SU-DHL-6 (cell line): ENCODE results near the gene SLX9.

Source experiments
- H2AFZ ChIP-seq: fragments of 200-600 bp; sonication (generic); 2 replicates; pipeline ENCODE4 v1.6.1; 2014; ENCODE audit warnings: low read depth, mild to moderate bottlenecking, moderate library complexity, mixed read lengths, antibody characterized with exemption, low read length; ENCODE audit not compliant: severe bottlenecking
- H3F3A ChIP-seq: fragments of 200-600 bp; shearing (Covaris generic); 2 replicates; pipeline ENCODE4 v1.6.0; 2016; ENCODE audit warnings: antibody characterized with exemption, mild to moderate bottlenecking; ENCODE audit not compliant: insufficient read depth
- H3K27ac ChIP-seq: fragments of 200-600 bp; sonication (generic); 2 replicates; pipeline ENCODE4 v1.5.1; 2016; ENCODE audit warnings: low read depth, mild to moderate bottlenecking, low read length, moderate library complexity, mixed read lengths
- H3K27me3 ChIP-seq: fragments of 200-600 bp; sonication (generic), shearing (Covaris generic); 2 replicates; pipeline ENCODE4 v1.6.0; 2014; ENCODE audit warnings: mild to moderate bottlenecking, low read length
- H3K36me3 ChIP-seq: fragments of 200-600 bp; sonication (generic); 2 replicates; pipeline ENCODE4 v1.6.1; 2014; ENCODE audit warnings: mild to moderate bottlenecking, low read length, mixed read lengths
- H3K4me2 ChIP-seq: fragments of 300-600, 200-600 bp; shearing (Covaris generic), sonication (generic); 2 replicates; pipeline ENCODE4 v1.6.0; 2014; ENCODE audit warnings: low read length, low read depth, mild to moderate bottlenecking; ENCODE audit not compliant: poor library complexity, severe bottlenecking
- H3K4me3 ChIP-seq: fragments of 200-600 bp; sonication (generic); 2 replicates; pipeline ENCODE4 v1.5.1; 2014; ENCODE audit warnings: antibody characterized with exemption, low read length, mild to moderate bottlenecking, mixed read lengths; ENCODE audit not compliant: insufficient read depth, poor library complexity, severe bottlenecking
- H3K79me2 ChIP-seq: fragments of 200-600 bp; sonication (generic); 2 replicates; pipeline ENCODE4 v1.6.1; 2014; ENCODE audit warnings: mild to moderate bottlenecking, low read length, moderate library complexity; ENCODE audit not compliant: insufficient read depth
- H3K9ac ChIP-seq: fragments of 200-600 bp; sonication (generic); 2 replicates; pipeline ENCODE4 v1.7.0; 2014; ENCODE audit warnings: mild to moderate bottlenecking, low read length
- H3K9me2 ChIP-seq: fragments of 200-600 bp; sonication (generic); replicated peaks from 2 replicates; pipeline ENCODE4 v1.6.1; 2014; ENCODE audit warnings: low read length; ENCODE audit not compliant: insufficient read depth
- H3K9me3 ChIP-seq: fragments of 200-600 bp; sonication (generic); 2 replicates; pipeline ENCODE4 v1.6.1; 2014; ENCODE audit warnings: low read length, mixed read lengths; ENCODE audit not compliant: insufficient read depth
- H4K20me1 ChIP-seq: fragments of 200-600 bp; sonication (generic); 2 replicates; pipeline ENCODE4 v1.6.1; 2014; ENCODE audit warnings: low read depth, mild to moderate bottlenecking, antibody characterized with exemption, low read length, moderate library complexity, mixed read lengths
- CTCF ChIP-seq: fragments of 200-600 bp; sonication (generic); IDR thresholded peaks from one replicate; pipeline ENCODE4 v1.5.1; 2017; ENCODE audit warnings: antibody characterized with exemption, mild to moderate bottlenecking, low read length, moderate library complexity; ENCODE audit not compliant: insufficient read depth, poor library complexity, severe bottlenecking
- EZH2phosphoT487 ChIP-seq: fragments of 200-600 bp; sonication (generic), shearing (Covaris generic); conservative IDR thresholded peaks from 2 replicates; pipeline ENCODE4 v1.6.1; 2018; ENCODE audit warnings: mild to moderate bottlenecking, antibody characterized with exemption, low read length, moderate library complexity, mixed read lengths

The SLX9 gene

GRCh38 chr21:44905016-44905727, 34.7 kb upstream of the SLX9 start:
- Histone ChIP-seq H3K79me2 (no peaks in the 10 kb centered on the region), H3K9ac (no peak overlapping the region), H3F3A (no peaks in the 10 kb centered on the region), H3K9me3 (no peaks in the 10 kb centered on the region), H3K4me2 (no peak overlapping the region), H3K9me2 (no peaks in the 10 kb centered on the region), H2AFZ (no peak overlapping the region), H3K4me3 (no peak overlapping the region), H3K27ac (no peak overlapping the region), H3K27me3 (no peaks in the 10 kb centered on the region), H4K20me1 (no peaks in the 10 kb centered on the region), H3K36me3 (no peaks in the 10 kb centered on the region)
- TF ChIP-seq CTCF, result no peak
- no peak for TF ChIP-seq EZH2phosphoT487

- Histone ChIP-seq H4K20me1 (no peaks in the 10 kb centered on the region), H3K4me2 (no peak overlapping the region), H3K27ac (no peak overlapping the region), H3K4me3 (no peak overlapping the region), H2AFZ (no peak overlapping the region), H3K36me3 (no peaks in the 10 kb centered on the region), H3K79me2 (no peaks in the 10 kb centered on the region), H3K9me3 (no peaks in the 10 kb centered on the region), H3K9ac (no peak overlapping the region), H3K27me3 (no peaks in the 10 kb centered on the region), H3F3A (no peaks in the 10 kb centered on the region), H3K9me2 (no peaks in the 10 kb centered on the region)
- no peak for TF ChIP-seq CTCF
Observed at GRCh38 chr21:44905728-44906090, 34.1 kb upstream of the SLX9 start.

DNA sequence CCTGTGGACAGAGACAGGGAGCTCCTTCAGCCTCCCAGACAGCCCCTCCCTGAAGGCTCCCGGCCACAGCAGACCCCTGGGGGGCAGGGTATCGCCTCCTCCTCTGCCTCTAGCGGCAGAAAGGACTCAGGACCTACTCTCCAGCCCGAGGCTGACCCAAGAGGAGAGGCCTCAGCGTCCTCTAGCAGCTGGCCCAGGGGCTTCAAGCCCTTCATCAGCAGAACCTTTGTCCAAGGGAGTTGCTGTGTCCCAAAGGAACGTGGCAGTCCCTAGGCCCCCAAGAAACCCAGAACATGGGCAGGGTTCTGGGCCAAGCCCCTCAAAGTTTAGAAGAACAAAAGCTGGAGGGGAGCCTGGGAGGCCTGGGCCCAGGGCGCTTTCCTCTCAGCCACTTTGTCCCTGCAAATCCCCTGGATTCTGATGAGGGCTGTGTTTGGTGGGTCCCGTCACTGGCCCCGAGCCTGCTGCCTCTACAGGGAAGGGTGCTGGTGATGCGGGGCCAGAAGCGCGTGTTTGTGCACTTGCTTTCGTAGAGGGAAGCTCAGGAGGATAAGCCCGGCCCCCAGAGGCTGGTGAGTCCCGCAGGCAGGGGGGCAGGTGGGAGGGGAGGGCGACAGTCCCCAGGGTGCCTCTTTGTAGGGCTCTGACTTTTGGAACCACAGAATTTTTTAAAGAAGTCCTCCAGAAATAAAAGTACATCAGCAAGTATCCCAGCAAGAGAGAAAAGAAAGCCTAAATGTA, 32.4 kb upstream of the SLX9 start:
- H4K20me1 ChIP-seq, result no peaks in the 10 kb centered on the region
- no peaks in the 10 kb centered on the region for H3K9me3 ChIP-seq
- H3K9me2 ChIP-seq, result no peaks in the 10 kb centered on the region
- no peak overlapping the region for H3K4me3 ChIP-seq
- no peak overlapping the region for H3K27ac ChIP-seq
- H3F3A ChIP-seq, result no peaks in the 10 kb centered on the region
- no peak overlapping the region for H3K9ac ChIP-seq
- no peak for TF ChIP-seq EZH2phosphoT487
- no peak for TF ChIP-seq CTCF
- no peaks in the 10 kb centered on the region for H3K27me3 ChIP-seq
- H3K4me2 ChIP-seq, result no peak overlapping the region
- no peaks in the 10 kb centered on the region for H3K36me3 ChIP-seq
- no peaks in the 10 kb centered on the region for H3K79me2 ChIP-seq
- H2AFZ ChIP-seq, result no peak overlapping the region
